HG03521 (cell line): ENCODE results near the gene TSFM.
"Not testable (repeated sequence)": the region's sequence is repeated elsewhere in the genome, so short reads cannot be mapped to it uniquely, and the experiment has no call there.

Source experiments
- ATAC-seq: cut with Tn5 transposase; IDR thresholded peaks from one replicate; pipeline ENCODE4 v1.9.1; 2021; ENCODE audit warnings: mild to moderate bottlenecking, moderate library complexity; ENCODE audit not compliant: unreplicated experiment

The TSFM gene

GRCh38 chr12:57813971-57814772 lies 31.6 kb downstream of the TSFM start:
- ATAC-seq = no peak

- ATAC-seq = no peak
These were observed 32.8 kb downstream of the TSFM start for GRCh38 chr12:57815177-57816000.

- ATAC-seq = no peak
These were observed 33.6 kb downstream of the TSFM start for GRCh38 chr12:57816001-57816854.

- no peak for ATAC-seq
These were observed 34.2 kb downstream of the TSFM start for GRCh38 chr12:57816855-57817151.

- ATAC-seq = no peak
These were observed 34.8 kb downstream of the TSFM start for GRCh38 chr12:57817261-57817989.

GRCh38 chr12:57817990-57818331 lies 35.4 kb downstream of the TSFM start:
- not testable (repeated sequence) for ATAC-seq

GRCh38 chr12:57820119-57820518 lies 37.5 kb downstream of the TSFM start:
- not testable (repeated sequence) for ATAC-seq

GRCh38 chr12:57821015-57821414 lies 38.4 kb downstream of the TSFM start:
- not testable (repeated sequence) for ATAC-seq

GRCh38 chr12:57821474-57822214 lies 39.1 kb downstream of the TSFM start:
- no peak for ATAC-seq

- no peak for ATAC-seq
These were observed 40.0 kb downstream of the TSFM start for GRCh38 chr12:57822392-57823130.

GRCh38 chr12:57823131-57823907 lies 40.7 kb downstream of the TSFM start:
- no peak for ATAC-seq

GRCh38 chr12:57823908-57824640 lies 41.5 kb downstream of the TSFM start:
- no peak for ATAC-seq

- no peak for ATAC-seq
These were observed 42.9 kb downstream of the TSFM start for GRCh38 chr12:57825451-57825850.

- no peak for ATAC-seq
These were observed 43.8 kb downstream of the TSFM start for GRCh38 chr12:57826400-57826799.

- no peak for ATAC-seq
These were observed 44.4 kb downstream of the TSFM start for GRCh38 chr12:57826966-57827365.

GRCh38 chr12:57829025-57829777 lies 46.6 kb downstream of the TSFM start:
- no peak for ATAC-seq

- ATAC-seq = no peak
These were observed 47.8 kb downstream of the TSFM start for GRCh38 chr12:57830393-57830792.
